Sciatic nerve (tissue), 2 donors: Measurements from ENCODE around the gene PMM1. TPM values are rescaled to one million over a fixed set of nuclear protein-coding genes. Genes with fewer than 3 reads are reported as not detected.
A peak's percentile ranks its signal among the peaks of the same experiment; 100 is the strongest.

Experiments
- ATAC-seq: fragments of 200-7000 bp; cut with Tn5 transposase; one replicate; pipeline ENCODE4 v1.9.1; 2020; ENCODE audit warnings: mild to moderate bottlenecking, moderate library complexity
- DNase-seq: peaks from one replicate; pipeline ENCODE4 v3.0.0-alpha.2; 2020; ENCODE audit warnings: low spot score
- intact Hi-C: fragments of 100-400 bp; cut with DNase I; formaldehyde crosslinking; loops from one replicate; pipeline ENCODE4 v1.14.2; 2022
- total RNA-seq: library from RNA; stranded (reverse); fragmentation: NEBNext Ultra II Directional; extraction: Animal tissue kit (Norgen Biotek cat#: 25700); gene quantifications from one replicate; pipeline ENCODE4 v1.2.1, GENCODE V29; 2021
- donor health status: DM: no; HTN: no; CAD: no.
- donor health status: DM: no; HTN: no; CAD: no.

Gene PMM1
- total RNA-seq, 1 donor from 2014 or later = 28.4 TPM

DNA sequence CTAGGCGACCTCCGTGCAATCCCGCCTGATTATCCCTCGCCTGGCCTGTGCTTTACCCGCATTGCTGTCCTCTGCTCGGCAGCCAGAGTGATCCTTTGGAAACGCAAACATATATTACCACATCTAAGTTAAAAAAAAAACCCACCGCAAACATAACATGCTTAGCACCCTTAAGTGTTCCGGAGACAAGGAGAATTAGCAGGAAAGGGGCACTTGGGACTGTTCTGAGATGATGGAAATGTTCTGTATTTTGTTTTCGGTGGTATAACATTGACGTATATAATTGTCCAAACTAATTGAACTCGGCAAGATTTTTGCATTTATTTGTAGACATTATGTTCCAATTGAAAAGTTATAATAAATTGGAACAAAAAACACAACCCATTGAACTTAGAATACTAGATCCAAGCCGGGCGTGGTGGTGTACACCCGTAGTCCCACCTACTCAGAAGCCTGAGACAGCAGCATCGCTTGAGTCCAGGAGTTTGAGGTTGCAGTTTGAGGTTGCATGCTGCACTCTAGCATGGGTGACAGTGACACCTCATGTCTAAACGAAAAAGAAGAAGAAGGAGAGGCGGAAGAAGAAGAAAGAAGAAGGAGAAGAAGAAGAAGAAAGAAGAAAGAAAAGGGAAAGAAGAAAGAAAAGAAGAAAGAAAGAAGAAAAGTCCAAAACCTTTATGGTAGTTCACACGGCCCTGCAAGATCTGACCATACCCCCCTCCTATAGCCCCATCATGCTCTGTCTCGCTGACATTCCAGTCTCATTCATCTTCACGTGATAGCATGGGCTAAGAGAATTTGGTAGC is 44.8 kb downstream of the PMM1 start:
- DNase-seq (no peak), ATAC-seq (peak; percentile 18)
- intact Hi-C loops = no loop called here

DNA sequence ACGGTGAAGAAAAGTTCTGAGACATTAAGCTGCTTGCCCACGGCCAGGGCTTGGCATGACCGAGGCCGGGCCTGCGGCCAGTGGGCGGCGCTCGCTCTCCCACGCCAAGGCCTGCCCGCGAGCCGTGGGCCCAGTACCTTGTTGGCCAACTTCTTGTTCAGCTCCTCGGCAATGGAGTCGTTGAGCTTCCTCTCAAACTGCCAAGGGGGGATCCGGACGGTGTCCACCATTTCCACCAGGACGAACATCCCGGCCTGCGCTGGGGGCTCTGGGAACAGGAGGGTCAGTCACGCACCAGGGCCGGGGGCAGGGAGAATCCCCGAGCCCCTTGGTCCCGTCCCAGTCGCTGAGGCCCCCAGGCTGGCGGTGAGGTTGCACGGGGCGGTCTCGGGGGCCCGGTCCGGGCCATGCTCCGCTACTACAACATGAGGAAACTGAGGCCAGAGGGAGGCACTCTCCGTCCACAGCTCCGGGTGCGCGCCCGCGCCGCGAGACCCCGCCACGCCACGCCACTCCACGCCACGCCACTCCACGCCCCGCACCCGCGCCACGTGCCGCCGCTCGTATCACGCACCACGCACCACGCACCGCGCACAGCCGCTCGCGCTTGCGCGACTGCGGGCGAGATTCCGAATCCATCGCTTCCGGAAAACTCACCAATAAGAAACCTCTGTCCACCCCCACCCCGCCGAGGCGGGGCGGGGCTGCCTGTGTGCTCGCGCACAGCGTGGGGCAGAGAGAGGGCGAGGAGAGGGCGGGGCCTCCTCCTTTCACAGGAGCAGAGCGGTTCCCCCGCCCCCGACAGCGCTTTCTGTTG is 45.6 kb downstream of the PMM1 start, which contains the start of gene POLR3H:
POLR3H (minus strand) TSS at position 617 of the 817 bp plus-strand sequence; CDS start at position 248, 369 bp downstream.
- DNase-seq = peak; percentile 99
- intact Hi-C loops = no loop called here
- ATAC-seq = peak; percentile 99

DNA sequence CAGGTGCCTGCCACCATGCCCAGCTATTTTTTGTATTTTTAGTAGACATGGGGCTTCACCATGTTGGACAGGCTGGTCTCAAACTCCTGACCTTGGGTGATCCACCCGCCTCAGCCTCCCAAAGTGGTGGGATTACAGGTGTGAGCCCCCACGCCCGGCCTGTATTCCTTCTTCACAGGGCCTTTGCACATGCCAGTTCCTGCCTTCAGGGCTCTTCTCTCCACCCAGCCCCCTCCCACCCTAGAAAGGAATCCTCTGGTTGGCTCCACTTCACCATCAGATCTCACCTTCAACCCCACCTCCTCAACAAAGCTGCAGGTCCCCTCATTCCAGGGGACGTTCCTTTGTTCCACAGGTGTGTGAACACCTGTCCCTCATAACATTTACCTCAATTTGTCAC is 47.4 kb downstream of the PMM1 start:
- DNase-seq (no peak), ATAC-seq (no peak)
- intact Hi-C loops = no loop called here

DNA sequence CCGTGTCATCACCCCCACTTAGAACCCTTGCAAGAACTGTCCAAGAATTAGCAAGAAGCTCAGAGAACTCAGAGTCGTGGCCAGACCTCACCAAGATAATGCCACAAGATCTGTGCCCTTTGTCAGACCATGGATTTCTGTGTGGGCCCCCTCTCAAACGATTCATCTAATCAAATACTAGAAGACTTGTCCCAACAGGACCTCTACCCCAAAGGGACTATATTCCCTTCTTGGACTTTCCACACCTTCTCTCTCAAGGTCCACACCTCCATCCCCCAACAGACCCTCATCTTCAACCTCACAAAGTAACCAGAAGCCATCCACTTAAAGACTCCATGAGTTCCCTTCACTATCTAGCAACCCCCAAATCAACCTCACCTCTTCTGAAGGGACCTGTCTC is 48.2 kb downstream of the PMM1 start:
- intact Hi-C loops = no loop called here
- DNase-seq (no peak), ATAC-seq (no peak)

DNA sequence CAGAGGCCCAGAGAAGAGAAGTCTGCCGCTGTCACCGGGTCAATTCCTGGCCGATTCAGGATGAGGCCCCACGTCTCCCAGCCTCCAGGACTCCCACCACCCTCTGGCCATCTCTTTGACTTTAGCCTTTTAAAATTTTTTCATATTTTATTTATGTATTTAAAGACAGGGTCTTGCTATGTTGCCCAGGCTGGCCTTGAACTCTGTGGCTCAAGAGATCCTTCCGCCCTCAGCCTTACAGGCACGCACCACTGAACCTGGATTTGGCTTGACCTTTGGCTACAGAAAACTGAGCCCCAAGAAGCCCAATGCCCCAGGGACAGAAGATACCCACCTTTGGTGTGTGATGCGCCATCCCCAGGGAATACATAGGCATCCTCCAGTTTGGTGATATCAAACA is 49.3 kb downstream of the PMM1 start:
- ATAC-seq (no peak), DNase-seq (no peak)
- intact Hi-C loops = no loop called here

DNA sequence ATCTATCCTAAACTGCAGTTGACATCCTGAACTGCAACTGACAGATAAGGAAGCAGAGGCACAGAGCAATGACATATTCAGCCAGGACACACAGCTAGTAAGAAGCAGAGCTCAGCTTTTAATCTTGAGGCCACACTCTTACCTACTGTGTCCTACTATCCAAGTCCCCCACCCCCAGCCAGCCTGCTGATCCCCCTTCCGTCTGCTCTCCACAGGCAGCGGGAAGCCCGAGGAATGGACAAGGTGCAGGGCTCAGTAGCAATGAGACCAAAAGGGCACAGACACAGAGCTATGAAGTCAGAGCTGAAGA is 49.7 kb downstream of the PMM1 start:
- DNase-seq (no peak), ATAC-seq (no peak)
- intact Hi-C loops = no loop called here

DNA sequence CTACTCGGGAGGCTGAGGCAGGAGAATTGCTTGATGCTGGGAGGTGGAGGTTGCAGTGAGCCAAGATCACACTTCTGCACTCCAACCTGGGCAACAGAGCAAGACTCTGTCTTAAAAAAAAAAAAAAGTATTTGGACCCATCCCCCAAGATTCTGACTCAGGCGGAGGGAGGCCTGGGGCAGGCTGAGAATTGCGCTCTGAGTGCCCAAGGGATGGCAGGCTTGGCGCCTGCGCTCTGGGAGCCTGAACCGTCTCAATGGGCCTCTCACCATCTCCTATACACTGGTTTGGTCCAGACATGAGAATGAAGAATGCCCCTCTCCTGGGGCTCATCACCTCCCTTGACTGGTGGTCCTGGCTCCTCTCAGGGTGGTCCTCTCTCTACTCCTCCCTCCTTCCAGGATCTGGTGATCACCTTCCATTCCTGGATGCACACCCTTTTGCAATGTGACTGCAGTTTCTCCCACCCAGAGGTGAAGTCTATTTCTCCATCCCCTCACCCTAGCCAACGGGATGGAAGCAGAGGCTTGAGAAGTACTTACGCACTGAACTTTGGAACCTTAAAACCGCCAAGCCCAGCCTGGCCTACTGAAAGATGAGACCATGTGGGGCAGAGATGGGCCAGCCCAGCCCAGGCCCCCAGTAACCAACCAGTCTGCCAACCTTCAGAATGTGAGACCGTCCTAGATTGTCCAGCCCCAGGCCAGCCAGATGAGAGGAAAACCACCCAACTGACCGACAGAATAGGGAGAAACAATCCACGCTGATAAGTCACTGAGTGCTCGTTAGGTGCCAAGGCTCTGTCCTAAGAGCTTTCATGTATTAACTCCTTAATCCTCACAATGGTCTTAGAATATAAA is 50.3 kb downstream of the PMM1 start:
- DNase-seq (no peak), ATAC-seq (no peak)
- intact Hi-C loops = loop anchor here (10.0 kb wide), 1 partner anchor 55 kb away; no protein-coding TSS in a partner anchor

DNA sequence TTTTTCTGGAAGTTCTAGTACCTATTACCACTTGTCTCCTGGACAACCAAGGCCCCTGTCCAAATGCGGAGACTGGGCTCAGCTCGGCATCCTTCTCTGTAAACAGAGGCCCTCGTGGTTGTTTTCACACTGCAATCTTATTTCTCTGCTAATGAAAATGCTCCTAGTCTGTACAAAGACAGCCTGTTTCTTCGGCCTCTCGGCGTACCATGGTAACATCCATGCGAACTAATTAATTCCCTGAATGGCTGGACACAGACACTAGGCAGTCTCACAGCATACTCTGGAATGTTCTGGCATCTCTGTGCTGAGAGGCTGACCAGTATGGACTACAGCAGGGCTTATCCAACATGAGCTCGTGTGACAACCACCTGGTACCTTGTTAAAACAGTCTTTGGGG is 51.1 kb downstream of the PMM1 start:
- no peak for DNase-seq
- no peak for ATAC-seq
- intact Hi-C loops = loop anchor here (10.0 kb wide), 1 partner anchor 56 kb away; no protein-coding TSS in a partner anchor

DNA sequence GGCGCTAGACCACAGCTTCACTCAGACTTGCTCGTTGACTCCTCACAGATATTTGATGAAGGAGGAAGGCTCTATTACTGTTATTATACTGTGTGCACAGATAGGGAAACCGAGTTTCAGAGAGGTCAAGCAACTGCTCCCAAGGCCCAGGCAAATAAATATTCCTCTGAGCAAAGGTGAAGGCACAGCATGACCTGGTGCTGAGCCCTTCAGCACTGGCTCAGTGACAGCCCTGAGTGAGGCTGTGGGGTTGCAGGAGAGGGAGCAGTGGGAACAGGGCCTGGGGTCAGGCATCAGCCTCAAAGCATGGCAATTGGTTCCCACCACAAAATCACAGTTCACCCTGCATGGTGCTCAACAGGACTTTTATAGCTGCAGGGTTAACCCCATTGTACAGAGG is 52.4 kb downstream of the PMM1 start:
- no peak for ATAC-seq
- intact Hi-C loops = loop anchor here (10.0 kb wide), 1 partner anchor 58 kb away; no protein-coding TSS in a partner anchor
- no peak for DNase-seq

DNA sequence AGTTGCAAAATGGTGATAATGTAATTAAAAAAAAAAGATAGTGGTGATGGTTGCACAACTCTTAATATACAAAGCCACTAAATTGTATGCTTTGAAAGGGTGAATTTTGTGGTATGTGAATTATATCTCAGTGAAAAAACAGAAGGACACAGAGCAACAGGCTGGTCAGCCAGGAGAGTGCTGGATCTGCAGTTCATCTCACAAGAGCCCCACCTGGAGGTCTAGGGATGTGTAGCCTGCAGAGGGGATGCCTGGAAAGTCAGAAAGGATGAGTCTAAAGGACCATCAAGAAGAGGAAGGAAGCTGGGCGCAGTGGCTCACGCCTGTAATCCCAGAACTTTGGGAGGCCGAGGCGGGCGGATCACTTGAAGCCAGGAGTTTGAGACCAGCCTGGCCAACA is 54.4 kb downstream of the PMM1 start:
- intact Hi-C loops = loop anchor here (10.0 kb wide), 1 partner anchor 60 kb away; no protein-coding TSS in a partner anchor
- ATAC-seq = no peak

DNA sequence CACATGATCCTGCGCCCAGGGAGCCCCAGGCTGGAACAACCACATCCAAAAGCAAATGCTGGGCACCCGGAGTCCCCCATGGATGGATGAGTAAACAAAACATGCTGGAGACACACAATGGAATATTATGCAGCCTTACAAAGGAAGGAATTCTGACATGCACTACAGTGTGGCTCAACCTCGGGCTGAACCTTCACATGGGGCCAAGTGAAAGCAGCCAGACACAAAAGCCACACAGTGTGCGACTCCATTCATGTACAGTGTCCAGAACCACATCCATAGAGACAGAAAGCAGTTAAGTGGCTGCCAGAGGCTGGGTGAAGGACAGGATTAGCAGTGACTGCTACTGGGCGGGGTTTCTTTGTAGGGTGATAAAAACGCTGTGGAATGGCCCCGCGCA is 55.4 kb downstream of the PMM1 start:
- DNase-seq (no peak), ATAC-seq (no peak)
- intact Hi-C loops = loop anchor here (10.0 kb wide), 1 partner anchor 61 kb away; no protein-coding TSS in a partner anchor

More for the DNA sequence above, 54.4 kb downstream of the PMM1 start:
- no peak for DNase-seq

DNA sequence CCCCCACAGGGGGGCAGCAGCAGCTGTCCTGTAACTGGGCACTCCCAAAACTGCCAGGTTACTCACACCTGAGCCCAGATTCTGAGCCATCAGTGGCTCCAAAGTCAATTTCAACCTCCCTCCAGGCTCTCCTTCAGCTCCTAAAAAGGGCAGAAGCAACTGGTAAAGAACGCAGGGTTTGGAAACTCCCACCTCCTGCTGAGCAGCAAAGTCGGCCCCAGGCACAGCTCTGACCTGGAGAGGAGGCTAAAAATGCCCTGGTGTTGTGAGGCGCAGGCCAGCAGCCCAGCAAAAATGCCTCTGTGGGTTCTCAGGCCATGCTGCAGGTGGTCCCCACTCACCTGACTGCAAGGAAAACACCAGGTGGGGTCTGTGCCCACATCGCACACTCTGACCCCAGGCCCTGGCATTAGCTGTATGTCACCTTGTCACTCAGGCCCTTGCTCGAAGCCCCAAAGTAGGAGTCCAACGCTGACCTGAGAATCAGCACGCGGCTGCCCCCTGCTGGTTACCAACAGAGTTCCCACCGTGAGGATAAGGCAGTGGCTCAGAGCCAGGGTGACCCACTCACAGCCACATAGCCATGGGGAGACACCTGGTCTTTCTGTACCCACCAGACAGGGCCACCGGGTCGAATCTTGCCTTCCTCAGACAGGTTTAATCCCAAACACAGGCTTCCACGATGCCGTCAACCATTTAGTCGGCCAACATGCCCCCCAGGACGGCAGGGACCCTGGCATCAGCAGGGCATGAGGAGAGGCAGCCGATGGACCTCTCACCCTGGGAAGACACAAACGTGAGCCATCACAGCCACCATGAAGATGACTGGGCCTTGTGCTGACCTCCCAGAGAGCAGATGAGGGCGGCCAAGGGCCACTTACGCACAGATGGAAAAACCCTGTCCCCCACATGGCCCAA is 56.5 kb downstream of the PMM1 start:
- intact Hi-C loops = loop anchor here (10.0 kb wide), 1 partner anchor 62 kb away; no protein-coding TSS in a partner anchor
- ATAC-seq (peak; percentile 60), DNase-seq (peak; percentile 85)

DNA sequence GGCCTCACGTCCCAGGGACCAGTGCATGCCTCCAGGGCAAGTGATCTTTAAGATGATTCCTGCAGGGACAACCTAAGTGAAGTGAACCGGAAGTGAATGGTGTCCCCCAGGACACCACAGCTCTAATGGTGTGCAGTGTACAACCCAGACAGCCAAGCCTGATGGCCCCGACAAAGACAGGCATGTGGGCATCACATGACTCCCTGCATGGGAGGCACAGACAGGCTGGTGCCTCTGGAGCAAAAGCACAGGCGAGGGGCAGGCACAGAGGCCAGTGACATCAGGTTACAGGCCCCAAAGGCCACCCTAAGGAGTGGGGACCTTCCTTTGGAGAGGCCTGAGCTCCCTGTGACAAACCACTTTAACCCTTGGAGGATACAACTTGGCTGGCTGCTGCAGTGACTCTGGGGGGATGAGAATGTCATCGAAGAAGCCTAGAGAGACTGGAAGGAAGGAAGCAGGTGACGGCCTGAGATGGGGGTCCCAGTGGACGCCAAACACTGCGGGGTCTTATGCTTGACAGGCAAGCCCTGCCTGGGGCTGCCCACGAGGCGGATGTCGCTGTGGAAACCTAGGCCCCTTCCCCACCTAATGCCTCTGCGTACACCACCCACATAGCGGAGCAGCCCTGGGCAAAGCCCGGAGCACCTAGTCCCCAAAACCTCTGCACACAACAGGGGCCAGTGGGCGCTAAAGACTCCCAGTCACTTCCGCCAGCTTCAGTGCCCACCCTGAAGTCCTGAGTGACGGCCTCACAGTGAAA is 57.7 kb downstream of the PMM1 start:
- no peak for ATAC-seq
- DNase-seq = no peak
- intact Hi-C loops = loop anchor here (10.0 kb wide), 1 partner anchor 63 kb away; no protein-coding TSS in a partner anchor

DNA sequence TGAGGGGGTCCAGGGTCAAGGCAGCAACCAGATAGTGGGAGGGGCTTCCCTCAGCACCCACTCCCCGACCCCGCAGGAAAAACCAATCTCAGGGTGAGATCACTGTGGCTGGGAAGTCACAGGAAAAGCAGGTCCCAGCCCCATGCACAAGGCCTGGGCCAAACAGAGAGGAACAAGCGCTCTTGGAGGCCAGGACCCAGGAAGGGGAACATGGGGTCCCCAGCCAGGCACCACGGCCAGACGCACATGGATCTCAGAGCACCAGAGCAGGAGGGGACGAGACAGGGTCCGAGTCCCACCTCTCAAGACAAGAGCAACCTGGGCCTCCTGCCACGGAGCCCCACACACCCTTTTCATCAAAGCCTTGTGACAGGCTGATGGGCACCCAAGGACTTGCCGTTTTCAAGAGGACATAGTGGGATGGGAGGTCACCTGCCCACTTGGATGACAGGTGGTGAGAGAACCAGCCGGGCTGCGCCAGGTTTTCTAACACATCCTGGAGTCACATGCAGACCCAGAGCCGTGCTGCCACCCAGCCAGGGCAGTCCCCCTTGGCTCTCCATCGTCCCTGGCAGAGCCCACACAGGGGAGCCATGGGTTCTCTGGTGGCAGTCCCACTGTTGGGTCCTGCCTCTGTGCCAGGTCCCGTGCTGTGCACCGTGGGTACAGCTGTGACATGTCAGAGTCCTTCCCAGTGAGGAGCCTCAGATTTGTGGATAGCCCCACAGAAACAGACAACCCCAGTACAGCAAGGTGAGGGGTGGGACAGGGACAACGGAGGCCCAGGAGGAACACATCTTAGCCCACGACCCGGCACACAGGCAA is 58.5 kb downstream of the PMM1 start:
- DNase-seq = no peak
- intact Hi-C loops = loop anchor here (10.0 kb wide), 1 partner anchor 64 kb away; no protein-coding TSS in a partner anchor
- no peak for ATAC-seq

DNA sequence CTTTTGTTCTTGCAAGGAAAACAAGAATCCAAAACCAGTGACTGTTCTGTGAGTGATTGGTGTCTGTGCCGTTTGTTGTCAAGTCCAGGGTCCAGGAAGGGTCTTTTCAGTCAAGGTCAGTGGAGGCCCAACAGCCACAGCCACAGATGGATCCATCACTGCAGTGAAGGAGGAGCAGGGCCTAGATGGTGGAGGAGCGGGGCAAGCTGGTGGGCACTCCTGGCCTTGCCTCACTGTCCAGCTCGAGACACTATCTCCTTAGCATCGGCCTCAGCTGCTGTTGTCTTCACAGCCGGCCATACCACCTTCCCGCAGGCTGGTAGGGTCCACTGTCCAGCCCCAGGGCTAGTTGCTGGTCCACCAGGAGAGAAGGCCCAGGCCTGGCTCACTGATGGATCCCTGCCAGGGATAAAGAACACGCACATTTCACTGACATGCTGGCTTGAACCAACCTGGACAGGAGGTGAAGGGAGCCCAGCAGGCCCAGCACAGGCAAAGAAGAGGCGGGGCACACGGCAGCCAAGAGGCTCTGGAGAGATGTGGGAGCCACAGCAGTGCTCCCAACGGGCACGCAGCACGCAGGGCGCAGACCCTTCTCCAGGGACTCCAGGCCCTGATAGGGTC is 60.6 kb downstream of the PMM1 start:
- DNase-seq (no peak), ATAC-seq (no peak)
- intact Hi-C loops = no loop called here
